ENCODE measurements around the gene KLHL8.

- no peak for TF ChIP-seq EZH2phosphoT487 (IDR thresholded peaks at IDR 0.05; ENCODE audit: borderline replicate concordance, low read length)
- TF ChIP-seq CTCF (IDR thresholded peaks at IDR 0.05; ENCODE audit: low read depth, low read length, poor library complexity, severe bottlenecking) = no peak
Observed at GRCh38 chr4:87225936-87226335, 5.5 kb upstream of the KLHL8 start.

Measured in DOHH2 (cell line).